ENCODE data around the gene PTGES3L. TPM values are rescaled to one million over a fixed set of nuclear protein-coding genes. Genes with fewer than 3 reads are reported as not detected.

The PTGES3L gene
- total and polyA plus RNA-seq, 7 experiments from 2014 or later = 0.69 to 0.94 TPM; not detected in 5

GRCh38 chr17:42950044-42950783, 29.7 kb downstream of the PTGES3L start:
- no peaks in the 10 kb centered on the region for H3K4me1 ChIP-seq (ENCODE audit: control insufficient read depth in 2 of 2, insufficient read depth in 2 of 2, low read length in 2 of 2)
- H3K36me3 ChIP-seq (ENCODE audit: control insufficient read depth in 2 of 3, insufficient read depth in 3 of 3, low read length in 3 of 3) = peaks cover 5 to 66% (median 13%) of the 10 kb centered on the region in 3 experiments
- H3K27ac ChIP-seq (ENCODE audit: low read depth, low read length) = no peak overlapping the region
- intact Hi-C loops (cut with micrococcal nuclease) = no loop called here
- H3K27me3 Mint-ChIP-seq = no peaks in the 10 kb centered on the region
- peak overlapping the region in 1 of 9 donors; percentile 51 for H3K27ac Mint-ChIP-seq
- no peak for DNase-seq
- no peaks in the 10 kb centered on the region for H3K9me3 ChIP-seq (ENCODE audit: control insufficient read depth in 2 of 3, low read length in 3 of 3)
- H3K4me1 Mint-ChIP-seq = no peaks in the 10 kb centered on the region
- ChIA-PET CTCF (no interaction called here), POLR2A (interaction anchor here (1.0 kb wide), 1 partner anchor 372 kb away, joined by 3 read pairs; no protein-coding TSS in a partner anchor)
- no peaks in the 10 kb centered on the region for H3K27me3 ChIP-seq (ENCODE audit: control insufficient read depth in 2 of 2, insufficient read depth in 2 of 2, low read length in 2 of 2)
- H3K4me3 ChIP-seq (ENCODE audit: low read length) = no peak overlapping the region
- peaks cover 10 to 44% (median 14%) of the 10 kb centered on the region in 5 donors for H3K36me3 Mint-ChIP-seq
- H3K9me3 Mint-ChIP-seq = no peaks in the 10 kb centered on the region
- no peak for ATAC-seq
- H3K4me3 Mint-ChIP-seq = no peak overlapping the region

DNA sequence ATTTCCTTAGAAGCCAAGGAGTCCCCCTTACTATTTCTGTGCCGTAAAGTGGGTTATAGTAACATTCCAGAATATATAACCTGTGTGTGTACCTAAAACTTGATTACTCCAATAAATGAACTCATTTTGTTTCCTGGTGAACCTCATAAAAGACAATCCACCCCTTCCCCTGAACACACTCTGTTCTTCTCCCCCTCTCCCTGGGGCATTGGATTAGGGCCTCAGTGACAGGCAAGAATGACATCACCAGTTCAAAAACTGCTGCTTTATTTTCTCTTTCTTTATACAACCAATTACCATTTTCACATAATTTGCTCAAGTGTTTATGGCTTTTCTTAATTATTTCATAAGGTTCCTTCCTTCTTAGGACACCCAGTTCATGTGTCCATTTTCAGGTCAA, 33.1 kb downstream of the PTGES3L start:
- Mint-ChIP-seq H3K36me3 (peaks cover 5 to 23% (median 8%) of the 10 kb centered on the region in 5 donors), H3K4me3 (no peak overlapping the region), H3K9me3 (no peaks in the 10 kb centered on the region), H3K4me1 (no peaks in the 10 kb centered on the region), H3K27me3 (no peaks in the 10 kb centered on the region), H3K27ac (peak overlapping the region in 2 of 9 donors; percentile 4 to 43)
- Histone ChIP-seq H3K27me3 (ENCODE audit: control insufficient read depth in 2 of 2, insufficient read depth in 2 of 2, low read length in 2 of 2) (no peaks in the 10 kb centered on the region), H3K27ac (ENCODE audit: low read depth, low read length) (no peak overlapping the region), H3K36me3 (ENCODE audit: control insufficient read depth in 2 of 3, insufficient read depth in 3 of 3, low read length in 3 of 3) (peaks cover 0 to 32% (median 4%) of the 10 kb centered on the region in 3 experiments), H3K9me3 (ENCODE audit: control insufficient read depth in 2 of 3, low read length in 3 of 3) (no peaks in the 10 kb centered on the region), H3K4me3 (ENCODE audit: low read length) (no peak overlapping the region), H3K4me1 (ENCODE audit: control insufficient read depth in 2 of 2, insufficient read depth in 2 of 2, low read length in 2 of 2) (no peaks in the 10 kb centered on the region)
- ChIA-PET CTCF (no interaction called here), POLR2A (interaction anchor here (0.6 kb wide), 1 partner anchor 523 kb away, joined by 3 read pairs; no protein-coding TSS in a partner anchor)
- DNase-seq (no peak), ATAC-seq (no peak)
- intact Hi-C loops (cut with micrococcal nuclease) = no loop called here

GRCh38 chr17:42944211-42944610, 35.7 kb downstream of the PTGES3L start:
- H3K27me3 Mint-ChIP-seq = peaks cover 0 to 5% (median 0%) of the 10 kb centered on the region in 5 donors
- intact Hi-C loops (cut with micrococcal nuclease) = no loop called here
- Histone ChIP-seq H3K36me3 (ENCODE audit: control insufficient read depth in 2 of 3, insufficient read depth in 3 of 3, low read length in 3 of 3) (peaks cover 0 to 8% (median under 1%) of the 10 kb centered on the region in 3 experiments), H3K4me3 (ENCODE audit: low read length) (no peak overlapping the region), H3K9me3 (ENCODE audit: control insufficient read depth in 2 of 3, low read length in 3 of 3) (no peaks in the 10 kb centered on the region), H3K27ac (ENCODE audit: low read depth, low read length) (no peak overlapping the region), H3K27me3 (ENCODE audit: control insufficient read depth in 2 of 2, insufficient read depth in 2 of 2, low read length in 2 of 2) (no peaks in the 10 kb centered on the region), H3K4me1 (ENCODE audit: control insufficient read depth in 2 of 2, insufficient read depth in 2 of 2, low read length in 2 of 2) (no peaks in the 10 kb centered on the region)
- H3K27ac Mint-ChIP-seq = no peak overlapping the region
- POLR2A ChIA-PET = no interaction called here
- H3K36me3 Mint-ChIP-seq = peaks cover under 1 to 6% (median 4%) of the 10 kb centered on the region in 5 donors
- ATAC-seq (no peak), DNase-seq (no peak)
- H3K4me1 Mint-ChIP-seq = no peaks in the 10 kb centered on the region
- CTCF ChIA-PET = no interaction called here
- H3K4me3 Mint-ChIP-seq = no peak overlapping the region
- no peaks in the 10 kb centered on the region for H3K9me3 Mint-ChIP-seq

GRCh38 chr17:42937712-42938596, 41.9 kb downstream of the PTGES3L start:
- Histone ChIP-seq H3K9me3 (ENCODE audit: control insufficient read depth in 2 of 3, low read length in 3 of 3) (no peaks in the 10 kb centered on the region), H3K27ac (ENCODE audit: low read depth, low read length) (no peak overlapping the region), H3K36me3 (ENCODE audit: control insufficient read depth in 2 of 3, insufficient read depth in 3 of 3, low read length in 3 of 3) (no peaks in the 10 kb centered on the region), H3K4me3 (ENCODE audit: low read length) (no peak overlapping the region), H3K4me1 (ENCODE audit: control insufficient read depth in 2 of 2, insufficient read depth in 2 of 2, low read length in 2 of 2) (no peaks in the 10 kb centered on the region), H3K27me3 (ENCODE audit: control insufficient read depth in 2 of 2, insufficient read depth in 2 of 2, low read length in 2 of 2) (no peaks in the 10 kb centered on the region)
- Mint-ChIP-seq H3K27me3 (peaks cover 0 to 17% (median 0%) of the 10 kb centered on the region in 5 donors), H3K27ac (no peak overlapping the region), H3K36me3 (no peaks in the 10 kb centered on the region), H3K4me1 (peaks cover 0 to 2% (median 0%) of the 10 kb centered on the region in 7 donors), H3K9me3 (no peaks in the 10 kb centered on the region), H3K4me3 (no peak overlapping the region)
- ATAC-seq (peak; percentile 48), DNase-seq (peak in 5 of 9 donors; percentile 2 to 23 (median 9))
- ChIA-PET POLR2A (no interaction called here), CTCF (no interaction called here)
- intact Hi-C loops (cut with micrococcal nuclease) = no loop called here

- H3K36me3 ChIP-seq (ENCODE audit: control insufficient read depth in 2 of 3, insufficient read depth in 3 of 3, low read length in 3 of 3) = no peaks in the 10 kb centered on the region
- H3K9me3 ChIP-seq (ENCODE audit: control insufficient read depth in 2 of 3, low read length in 3 of 3) = no peaks in the 10 kb centered on the region
- CTCF ChIA-PET = no interaction called here
- H3K4me3 ChIP-seq (ENCODE audit: low read length) = no peak overlapping the region
- intact Hi-C loops (cut with micrococcal nuclease) = no loop called here
- POLR2A ChIA-PET = no interaction called here
- no peak overlapping the region for H3K27ac ChIP-seq (ENCODE audit: low read depth, low read length)
- Mint-ChIP-seq H3K4me1 (peaks cover 0 to 12% (median 4%) of the 10 kb centered on the region in 7 donors), H3K4me3 (no peak overlapping the region), H3K27ac (peak overlapping the region in 1 of 9 donors; percentile 36), H3K36me3 (peaks cover 0 to 4% (median 0%) of the 10 kb centered on the region in 5 donors), H3K27me3 (peaks cover 0 to 6% (median 0%) of the 10 kb centered on the region in 5 donors), H3K9me3 (no peaks in the 10 kb centered on the region)
- ATAC-seq (no peak), DNase-seq (no peak)
- no peaks in the 10 kb centered on the region for H3K4me1 ChIP-seq (ENCODE audit: control insufficient read depth in 2 of 2, insufficient read depth in 2 of 2, low read length in 2 of 2)
- no peaks in the 10 kb centered on the region for H3K27me3 ChIP-seq (ENCODE audit: control insufficient read depth in 2 of 2, insufficient read depth in 2 of 2, low read length in 2 of 2)
Observed at GRCh38 chr17:42929497-42929844, 50.4 kb downstream of the PTGES3L start.

DNA sequence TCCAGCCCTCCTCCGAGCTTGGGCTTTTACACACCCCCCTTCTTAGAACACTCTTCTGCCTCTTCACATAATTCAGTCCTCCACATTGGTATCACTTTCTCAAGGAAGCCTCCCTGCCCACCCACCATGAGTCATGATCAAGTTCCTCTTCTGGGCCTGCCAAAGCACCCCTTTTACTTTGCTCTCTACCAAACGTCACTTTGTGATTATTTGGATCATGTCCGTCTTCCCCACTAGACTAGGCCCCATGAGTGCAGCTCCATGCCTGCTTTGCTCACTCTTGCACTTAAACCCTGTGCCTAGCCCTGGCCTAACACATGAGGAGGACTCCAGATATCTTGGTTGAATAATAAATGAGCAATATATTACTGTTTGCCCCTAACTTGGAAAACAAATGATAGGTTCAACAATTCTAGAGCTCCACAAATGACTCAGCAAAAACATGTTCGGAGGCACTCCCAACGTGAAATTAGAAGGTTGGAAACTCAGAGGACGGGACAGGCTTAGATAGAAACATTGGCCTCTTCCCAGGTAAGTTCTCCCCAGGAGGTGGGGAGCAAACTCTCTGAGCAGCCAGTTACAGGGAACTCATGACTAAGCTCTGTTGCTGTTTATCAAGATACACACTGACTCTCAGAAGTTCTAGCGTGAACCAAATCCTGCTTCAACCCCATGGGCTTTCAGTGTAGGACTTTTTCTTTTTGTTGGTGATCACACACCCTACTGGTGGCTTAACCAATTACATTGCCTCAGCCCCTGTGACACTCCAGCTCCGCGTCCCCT, 51.0 kb downstream of the PTGES3L start:
- no peaks in the 10 kb centered on the region for H3K4me1 ChIP-seq (ENCODE audit: control insufficient read depth in 2 of 2, insufficient read depth in 2 of 2, low read length in 2 of 2)
- POLR2A ChIA-PET = no interaction called here
- intact Hi-C loops (cut with micrococcal nuclease) = no loop called here
- no peak overlapping the region for H3K4me3 Mint-ChIP-seq
- CTCF ChIA-PET = interaction anchor here (0.6 kb wide), 1 partner anchor 34 kb away, joined by 3 read pairs; no protein-coding TSS in a partner anchor
- H3K4me3 ChIP-seq (ENCODE audit: low read length) = no peak overlapping the region
- ATAC-seq (peak; percentile 88), DNase-seq (peak in 2 of 9 donors; percentile 4 to 24)
- H3K9me3 Mint-ChIP-seq = no peaks in the 10 kb centered on the region
- H3K36me3 Mint-ChIP-seq = peaks cover 0 to 4% (median 0%) of the 10 kb centered on the region in 5 donors
- peak overlapping the region in 2 of 9 donors; percentile 2 to 36 for H3K27ac Mint-ChIP-seq
- H3K27ac ChIP-seq (ENCODE audit: low read depth, low read length) = no peak overlapping the region
- H3K9me3 ChIP-seq (ENCODE audit: control insufficient read depth in 2 of 3, low read length in 3 of 3) = no peaks in the 10 kb centered on the region
- peaks cover 0 to 4% (median 0%) of the 10 kb centered on the region in 5 donors for H3K27me3 Mint-ChIP-seq
- no peaks in the 10 kb centered on the region for H3K27me3 ChIP-seq (ENCODE audit: control insufficient read depth in 2 of 2, insufficient read depth in 2 of 2, low read length in 2 of 2)
- H3K4me1 Mint-ChIP-seq = peaks cover 0 to 12% (median 4%) of the 10 kb centered on the region in 7 donors
- H3K36me3 ChIP-seq (ENCODE audit: control insufficient read depth in 2 of 3, insufficient read depth in 3 of 3, low read length in 3 of 3) = no peaks in the 10 kb centered on the region

Data from naive thymus-derived CD4-positive, alpha-beta T cell (primary cell).